Neuronal stem cell (in vitro differentiated cells): Measurements from ENCODE around the gene UBE2L3.
"Not testable (repeated sequence)": the region's sequence is repeated elsewhere in the genome, so short reads cannot be mapped to it uniquely, and the experiment has no call there.

Source experiments
- DNase-seq: peaks from one replicate; pipeline ENCODE4 v3.0.0-alpha.2; 2013; ENCODE audit warnings: low spot score
- H2AFZ ChIP-seq: one replicate; pipeline ENCODE4 v1.6.1; 2013; ENCODE audit warnings: mild to moderate bottlenecking, low read length, inconsistent platforms
- H2AK5ac ChIP-seq: 2 replicates; pipeline ENCODE4 v1.6.1; 2013; ENCODE audit warnings: low read depth, mild to moderate bottlenecking, inconsistent platforms, low read length, moderate library complexity, mixed read lengths
- H2BK120ac ChIP-seq: 2 replicates; pipeline ENCODE4 v1.6.1; 2013; ENCODE audit warnings: low read depth, mild to moderate bottlenecking, inconsistent platforms, low read length, moderate library complexity, mixed read lengths
- H2BK12ac ChIP-seq: one replicate; pipeline ENCODE4 v1.6.1; 2013; ENCODE audit warnings: low read length, inconsistent platforms
- H2BK15ac ChIP-seq: 2 replicates; pipeline ENCODE4 v1.6.1; 2013; ENCODE audit warnings: mild to moderate bottlenecking, low read length, inconsistent platforms, mixed read lengths
- H2BK5ac ChIP-seq: one replicate; pipeline ENCODE4 v1.6.1; 2013; ENCODE audit warnings: inconsistent platforms, mild to moderate bottlenecking, low read length, moderate library complexity
- H3K14ac ChIP-seq: one replicate; pipeline ENCODE4 v1.6.1; 2013; ENCODE audit warnings: low read length, inconsistent platforms
- H3K18ac ChIP-seq: 2 replicates; pipeline ENCODE4 v1.6.1; 2013; ENCODE audit warnings: low read length, inconsistent platforms
- H3K23ac ChIP-seq: 2 replicates; pipeline ENCODE4 v1.6.1; 2013; ENCODE audit warnings: low read depth, mild to moderate bottlenecking, mixed read lengths, low read length, inconsistent platforms; ENCODE audit not compliant: poor library complexity
- H3K27ac ChIP-seq: replicated peaks from 3 replicates; pipeline ENCODE4 v1.5.1; 2013; ENCODE audit warnings: low read length, inconsistent platforms
- H3K27me3 ChIP-seq, 3 experiments: 2 replicates each; pipeline ENCODE4 v1.6.1; 2013; ENCODE audit warnings: low read length in 3 of 3, mild to moderate bottlenecking in 2 of 3, inconsistent platforms in 1 of 3, low read depth in 1 of 3, mixed read lengths in 1 of 3, moderate library complexity in 1 of 3; ENCODE audit not compliant: control insufficient read depth in 3 of 3, insufficient read depth in 3 of 3
- H3K36me3 ChIP-seq, 2 donors: replicated peaks in 1 of 2; 2 replicates each; pipeline ENCODE4 v1.6.1; 2013; ENCODE audit warnings: low read length in 2 of 2; ENCODE audit not compliant: control insufficient read depth in 2 of 2, insufficient read depth in 2 of 2
- H3K4ac ChIP-seq: 2 replicates; pipeline ENCODE4 v1.6.1; 2013; ENCODE audit warnings: inconsistent platforms, mild to moderate bottlenecking, low read length, moderate library complexity
- H3K4me1 ChIP-seq, 2 donors: 1 replicate in 1 of 2; 2 replicates in 1 of 2; pipeline ENCODE4 v1.6.1; 2013; ENCODE audit warnings: low read length in 2 of 2, low read depth in 1 of 2; ENCODE audit not compliant: control insufficient read depth in 2 of 2, insufficient read depth in 1 of 2
- H3K4me2 ChIP-seq: one replicate; pipeline ENCODE4 v1.6.1; 2013; ENCODE audit warnings: mild to moderate bottlenecking, low read length, inconsistent platforms; ENCODE audit not compliant: insufficient read depth, poor library complexity, severe bottlenecking
- H3K4me3 ChIP-seq, 2 donors: 2 replicates each; pipeline ENCODE4 v1.5.1; 2013; ENCODE audit warnings: low read length in 2 of 2, mild to moderate bottlenecking in 2 of 2, inconsistent platforms in 1 of 2, moderate library complexity in 1 of 2
- H3K79me1 ChIP-seq: one replicate; pipeline ENCODE4 v1.6.1; 2013; ENCODE audit warnings: low read depth, mild to moderate bottlenecking, inconsistent platforms, low read length, moderate library complexity
- H3K9ac ChIP-seq: one replicate; pipeline ENCODE4 v1.6.1; 2013; ENCODE audit warnings: mild to moderate bottlenecking, low read depth, low read length, inconsistent platforms; ENCODE audit not compliant: poor library complexity
- H3K9me3 ChIP-seq, 2 donors: replicated peaks in 1 of 2; 2 replicates each; pipeline versions ENCODE3 to v1.6.1; 2013; ENCODE audit warnings: low read length in 2 of 2, mild to moderate bottlenecking in 2 of 2, inconsistent platforms in 1 of 2, low read depth in 1 of 2, mixed read lengths in 1 of 2, moderate library complexity in 1 of 2; ENCODE audit not compliant: control insufficient read depth in 2 of 2, insufficient read depth in 1 of 2
- H4K8ac ChIP-seq: one replicate; pipeline ENCODE4 v1.6.1; 2013; ENCODE audit warnings: low read depth, mild to moderate bottlenecking, inconsistent platforms, low read length, moderate library complexity
- H4K91ac ChIP-seq: one replicate; pipeline ENCODE4 v1.6.1; 2013; ENCODE audit warnings: low read length, low read depth, mild to moderate bottlenecking, inconsistent platforms; ENCODE audit not compliant: poor library complexity
- WGBS, 2 donors: extraction: QIAGEN DNeasy Blood & Tissue Kit; methylation state at CpG; one replicate each; pipeline ENCODE4 v1.1.7; 2013; ENCODE audit warnings: missing lambda C conversion rate in 2 of 2, mixed read lengths in 1 of 2; ENCODE audit not compliant: insufficient read length in 2 of 2, insufficient replicate concordance in 1 of 2; ENCODE audit errors: extremely low coverage in 2 of 2; 5-methylcytosine and 5-hydroxymethylcytosine counted together

The UBE2L3 gene

DNA sequence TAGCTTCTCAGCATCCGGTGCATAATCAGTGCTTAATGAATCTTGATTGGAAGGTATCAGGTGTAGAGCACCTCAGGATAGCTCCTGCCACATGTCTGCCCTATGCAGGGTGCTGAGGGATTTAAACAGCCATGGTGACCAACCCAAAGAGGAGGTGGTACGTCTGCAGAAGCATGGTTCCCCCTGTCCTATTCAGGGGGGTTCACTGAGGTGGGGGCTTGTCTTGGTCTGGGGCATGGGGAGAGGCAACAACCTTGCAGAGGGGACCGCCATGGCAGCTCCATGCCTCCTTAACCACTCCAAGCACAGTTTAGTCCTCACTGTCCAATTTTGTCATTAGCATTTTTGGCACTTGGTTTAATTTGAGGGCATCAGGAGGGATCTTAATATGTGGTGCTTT is 24.9 kb downstream of the UBE2L3 start:
- no peak for DNase-seq
- H3K23ac ChIP-seq = no peak overlapping the region
- H3K9ac ChIP-seq = no peak overlapping the region
- H3K79me1 ChIP-seq = peaks cover 22% of the 10 kb centered on the region
- H4K91ac ChIP-seq = no peak overlapping the region
- H3K36me3 ChIP-seq = peaks cover 30 to 82% of the 10 kb centered on the region in 2 donors
- H2BK120ac ChIP-seq = no peak overlapping the region
- H3K4me3 ChIP-seq = no peak overlapping the region
- no peaks in the 10 kb centered on the region for H3K27me3 ChIP-seq
- no peak overlapping the region for H2AK5ac ChIP-seq
- no peak overlapping the region for H2BK5ac ChIP-seq
- no peak overlapping the region for H3K14ac ChIP-seq
- no peak overlapping the region for H3K4ac ChIP-seq
- no peak overlapping the region for H2AFZ ChIP-seq
- no peak overlapping the region for H4K8ac ChIP-seq
- H3K4me2 ChIP-seq = no peak overlapping the region
- no CpG with 5 or more reads among the region's 3 CpGs for WGBS, 2 donors
- H3K4me1 ChIP-seq = no peaks in the 10 kb centered on the region
- no peak overlapping the region for H3K18ac ChIP-seq
- H3K9me3 ChIP-seq = peaks cover 0 to 4% of the 10 kb centered on the region in 2 donors
- no peak overlapping the region for H2BK12ac ChIP-seq
- no peak overlapping the region for H2BK15ac ChIP-seq
- H3K27ac ChIP-seq = no peak overlapping the region

GRCh38 chr22:21593406-21594232 is 26.1 kb downstream of the UBE2L3 start:
- H4K8ac ChIP-seq = no peak overlapping the region
- H3K18ac ChIP-seq = no peak overlapping the region
- H3K27me3 ChIP-seq = no peaks in the 10 kb centered on the region
- WGBS, 2 donors = no CpG with 5 or more reads among the region's 11 CpGs
- H3K4me1 ChIP-seq = no peaks in the 10 kb centered on the region
- no peak overlapping the region for H4K91ac ChIP-seq
- H3K23ac ChIP-seq = no peak overlapping the region
- peaks cover 0 to 3% of the 10 kb centered on the region in 2 donors for H3K9me3 ChIP-seq
- H3K9ac ChIP-seq = no peak overlapping the region
- H2AFZ ChIP-seq = no peak overlapping the region
- H3K36me3 ChIP-seq = peaks cover 27 to 83% of the 10 kb centered on the region in 2 donors
- no peak overlapping the region for H2AK5ac ChIP-seq
- no peak overlapping the region for H3K4me3 ChIP-seq
- no peak overlapping the region for H3K4ac ChIP-seq
- no peak overlapping the region for H2BK12ac ChIP-seq
- no peak overlapping the region for H3K27ac ChIP-seq
- H2BK5ac ChIP-seq = no peak overlapping the region
- H3K79me1 ChIP-seq = peaks cover 22% of the 10 kb centered on the region
- no peak overlapping the region for H3K4me2 ChIP-seq
- H3K14ac ChIP-seq = no peak overlapping the region
- H2BK15ac ChIP-seq = no peak overlapping the region
- H2BK120ac ChIP-seq = no peak overlapping the region
- no peak for DNase-seq

DNA sequence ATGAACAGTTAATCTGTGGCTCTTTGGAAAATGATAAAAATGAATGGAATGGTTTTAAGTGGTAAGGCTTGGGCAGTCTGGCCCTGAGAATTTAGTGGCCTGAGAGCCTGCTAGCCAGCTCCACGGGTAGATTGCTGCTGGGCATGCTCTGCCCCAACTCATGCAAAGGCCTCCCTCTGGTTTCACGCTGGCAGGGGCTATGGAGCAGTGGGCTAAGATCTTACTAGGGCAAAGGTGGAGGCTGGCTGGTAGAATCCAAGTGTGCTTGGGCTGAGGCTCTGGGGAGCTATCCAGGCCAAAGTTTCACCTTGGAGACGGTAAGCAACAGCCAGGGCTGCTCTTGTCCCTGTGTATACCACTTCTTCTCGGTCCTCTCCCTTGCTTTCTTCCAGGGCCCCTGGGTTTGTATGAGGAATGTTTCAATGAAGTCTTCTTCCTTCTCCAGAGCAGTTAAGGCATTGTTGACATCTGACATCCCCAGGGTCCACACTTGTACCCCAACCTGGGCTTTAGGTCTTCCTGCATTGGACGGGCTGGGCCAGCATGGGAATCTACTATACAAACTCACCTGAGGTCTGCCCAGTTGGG is 27.4 kb downstream of the UBE2L3 start:
- Histone ChIP-seq H2BK12ac (no peak overlapping the region), H3K4me3 (peak overlapping the region in 1 of 2 donors; percentile 55), H2AFZ (no peak overlapping the region), H3K9me3 (peaks cover 0 to 3% of the 10 kb centered on the region in 2 donors), H2BK5ac (no peak overlapping the region), H3K9ac (no peak overlapping the region), H3K14ac (no peak overlapping the region), H3K4me2 (no peak overlapping the region), H3K27ac (no peak overlapping the region), H3K18ac (no peak overlapping the region), H3K27me3 (no peaks in the 10 kb centered on the region), H4K8ac (no peak overlapping the region), H2BK120ac (no peak overlapping the region), H2BK15ac (no peak overlapping the region), H2AK5ac (no peak overlapping the region), H3K4ac (no peak overlapping the region), H3K23ac (peak overlapping the region; percentile 83), H4K91ac (no peak overlapping the region), H3K36me3 (peaks cover 27 to 89% of the 10 kb centered on the region in 2 donors), H3K4me1 (no peaks in the 10 kb centered on the region), H3K79me1 (peaks cover 27% of the 10 kb centered on the region)
- no CpG with 5 or more reads among the region's 5 CpGs for WGBS, 2 donors
- no peak for DNase-seq

DNA sequence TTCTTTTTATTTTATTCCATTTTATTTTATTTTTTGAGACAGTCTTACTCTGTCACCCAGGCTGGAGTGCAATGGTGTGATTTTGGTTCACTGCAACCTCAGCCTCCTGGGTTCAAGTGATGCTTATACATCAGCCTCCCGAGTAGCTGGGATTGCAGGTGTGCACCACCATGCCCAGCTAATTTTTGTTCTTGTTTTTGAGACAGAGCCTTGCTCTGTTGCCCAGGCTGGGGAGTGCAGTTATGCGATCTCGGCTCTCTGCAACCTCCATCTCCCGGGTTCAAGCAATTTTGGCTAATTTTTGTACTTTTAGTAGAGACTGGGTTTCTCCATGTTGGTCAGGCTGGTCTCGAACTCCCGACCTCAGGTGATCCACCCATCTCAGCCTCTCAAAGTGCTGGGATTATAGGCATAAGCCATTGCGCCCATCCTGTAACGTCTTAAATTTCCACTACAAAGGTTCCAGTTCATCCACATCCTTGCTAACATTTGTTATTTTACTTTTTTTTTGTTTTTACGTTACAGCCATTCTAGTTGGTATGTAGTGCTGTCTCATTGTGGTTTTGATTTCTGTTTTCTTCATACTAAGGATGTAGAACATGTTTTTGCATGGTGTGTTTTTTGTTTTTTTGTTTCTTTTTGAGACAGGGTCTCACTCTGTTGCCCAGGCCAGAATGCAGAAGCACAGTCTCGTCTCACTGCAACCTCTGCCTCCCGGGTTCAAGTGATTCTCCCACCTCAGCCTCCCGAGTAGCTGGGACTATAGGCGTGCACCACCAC is 29.0 kb downstream of the UBE2L3 start:
- not testable (repeated sequence) for H2AFZ ChIP-seq, H2BK120ac ChIP-seq, H3K4ac ChIP-seq, H3K18ac ChIP-seq, H3K4me3 ChIP-seq, DNase-seq, H3K4me2 ChIP-seq, H3K14ac ChIP-seq, H3K27ac ChIP-seq, H4K91ac ChIP-seq, H3K9ac ChIP-seq, H3K4me1 ChIP-seq, H3K9me3 ChIP-seq, H4K8ac ChIP-seq, H2AK5ac ChIP-seq, H2BK5ac ChIP-seq, H3K27me3 ChIP-seq, H3K23ac ChIP-seq, H2BK12ac ChIP-seq, H2BK15ac ChIP-seq
- Histone ChIP-seq H3K79me1 (peaks cover 18% of the 10 kb centered on the region), H3K36me3 (peaks cover 27 to 79% of the 10 kb centered on the region in 2 donors)
- no CpG with 5 or more reads among the region's 13 CpGs for WGBS, 2 donors
